Natural killer cell treated with Interleukin-12 subunit alpha and Interleukin-12 subunit beta and Interleukin-15 and Interleukin-18, amount 100 ng/mL, for 72 hours (primary cell): Measurements from ENCODE around the gene ADIPOR2. TPM values are rescaled to one million over a fixed set of nuclear protein-coding genes. Genes with fewer than 3 reads are reported as not detected.
"Not testable (repeated sequence)": the region's sequence is repeated elsewhere in the genome, so short reads cannot be mapped to it uniquely, and the experiment has no call there.

Experiments
- ATAC-seq, 2 donors: fragments of 150-1000 bp; cut with Tn5 transposase in 1 of 2; sonication (Bioruptor Pico), chemical (Tn5 transposase) in 1 of 2; 2 replicates each; pipeline ENCODE4 v1.10.0; 2021
- DNase-seq: peaks from one replicate; pipeline ENCODE4 v3.0.0; 2022; ENCODE audit warnings: low spot score
- H3K27ac Mint-ChIP-seq, 2 donors: 1 replicate in 1 of 2; 2 replicates in 1 of 2; pipeline ENCODE4 v1.8.0; 2022; ENCODE audit warnings: mixed read lengths in 2 of 2, mild to moderate bottlenecking in 1 of 2, moderate library complexity in 1 of 2
- H3K27me3 Mint-ChIP-seq, 2 donors: 1 replicate in 1 of 2; 2 replicates in 1 of 2; pipeline ENCODE4 v1.8.0; 2022; ENCODE audit warnings: mixed read lengths in 2 of 2
- H3K36me3 Mint-ChIP-seq: one replicate; pipeline ENCODE4 v1.8.0; 2022; ENCODE audit warnings: mixed read lengths
- H3K4me1 Mint-ChIP-seq, 2 donors: 1 replicate in 1 of 2; 2 replicates in 1 of 2; pipeline ENCODE4 v1.8.0; 2022; ENCODE audit warnings: low read depth in 2 of 2, mixed read lengths in 2 of 2, mild to moderate bottlenecking in 1 of 2
- H3K4me3 Mint-ChIP-seq: one replicate; pipeline ENCODE4 v1.8.0; 2022; ENCODE audit warnings: mixed read lengths
- H3K9me3 Mint-ChIP-seq: 2 replicates; pipeline ENCODE4 v1.8.0; 2022; ENCODE audit warnings: mixed read lengths
- total RNA-seq, 2 donors: library from RNA; stranded (reverse); gene quantifications; one replicate each; pipeline ENCODE4 v1.2.3, GENCODE V29; 2022

Gene ADIPOR2
- total RNA-seq, 2 donors from 2014 or later: 72.5 to 74.5 TPM

DNA sequence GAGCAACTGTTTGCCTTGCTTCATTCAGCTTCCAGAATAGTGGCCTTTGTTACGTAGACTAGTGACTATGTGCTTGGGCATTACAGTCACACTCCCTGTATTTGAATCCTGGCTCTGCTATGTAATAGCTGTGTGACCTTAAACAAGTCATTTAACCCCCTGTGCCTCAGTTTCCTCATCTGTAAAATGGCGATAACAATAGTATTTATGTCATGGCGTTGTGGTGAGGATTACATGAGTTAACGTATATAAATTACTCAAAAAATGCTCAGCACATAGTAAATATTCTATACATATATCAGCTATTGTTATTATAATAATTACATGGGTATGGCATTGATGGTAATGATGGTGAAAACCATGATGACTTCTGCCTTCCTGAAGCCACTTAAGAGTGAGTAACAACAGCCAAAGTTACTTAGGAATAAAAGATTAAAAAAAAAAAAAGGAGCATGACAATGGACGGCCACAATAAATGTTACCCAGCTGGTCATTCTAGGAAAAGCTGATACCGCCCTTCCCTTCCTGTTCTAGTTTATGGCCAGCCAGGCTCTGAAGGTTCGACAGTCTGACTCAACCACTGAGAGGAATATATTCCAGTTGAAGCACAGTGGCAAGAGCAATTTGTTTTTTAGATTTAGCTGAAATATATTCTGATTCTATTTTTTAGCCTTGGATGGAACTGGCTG, 9.9 kb upstream of the ADIPOR2 start:
- DNase-seq (no peak), ATAC-seq (no peak)
- Mint-ChIP-seq H3K9me3 (no peaks in the 10 kb centered on the region), H3K27ac (no peak overlapping the region), H3K4me1 (no peaks in the 10 kb centered on the region), H3K4me3 (no peak overlapping the region), H3K36me3 (no peaks in the 10 kb centered on the region), H3K27me3 (peaks cover 0 to under 1% of the 10 kb centered on the region in 2 donors)

GRCh38 chr12:1681493-1681807, 9.4 kb upstream of the ADIPOR2 start:
- no peaks in the 10 kb centered on the region for H3K9me3 Mint-ChIP-seq
- H3K27me3 Mint-ChIP-seq: peaks cover 0 to 3% of the 10 kb centered on the region in 2 donors
- ATAC-seq (no peak), DNase-seq (no peak)
- H3K27ac Mint-ChIP-seq: no peak overlapping the region
- no peaks in the 10 kb centered on the region for H3K4me1 Mint-ChIP-seq
- H3K36me3 Mint-ChIP-seq: no peaks in the 10 kb centered on the region
- H3K4me3 Mint-ChIP-seq: no peak overlapping the region

- Mint-ChIP-seq H3K9me3 (no peaks in the 10 kb centered on the region), H3K36me3 (no peaks in the 10 kb centered on the region), H3K4me3 (peak overlapping the region; percentile 9), H3K27me3 (peaks cover 0 to 3% of the 10 kb centered on the region in 2 donors), H3K4me1 (peaks cover 18 to 24% of the 10 kb centered on the region in 2 donors), H3K27ac (peak overlapping the region in 1 of 2 donors; percentile 59)
- DNase-seq (no peak), ATAC-seq (no peak)
These were observed 2.7 kb upstream of the ADIPOR2 start for GRCh38 chr12:1688086-1688710.

- Mint-ChIP-seq H3K4me3 (peak overlapping the region; percentile 94), H3K27me3 (no peaks in the 10 kb centered on the region), H3K36me3 (no peaks in the 10 kb centered on the region), H3K27ac (peak overlapping the region; percentile 79 to 99), H3K9me3 (no peaks in the 10 kb centered on the region), H3K4me1 (peaks cover 28 to 32% of the 10 kb centered on the region in 2 donors)
- ATAC-seq: peak; percentile 60 to 69
- DNase-seq: peak; percentile 73
These were observed 495 bp downstream of the ADIPOR2 start for GRCh38 chr12:1691123-1692007.

DNA sequence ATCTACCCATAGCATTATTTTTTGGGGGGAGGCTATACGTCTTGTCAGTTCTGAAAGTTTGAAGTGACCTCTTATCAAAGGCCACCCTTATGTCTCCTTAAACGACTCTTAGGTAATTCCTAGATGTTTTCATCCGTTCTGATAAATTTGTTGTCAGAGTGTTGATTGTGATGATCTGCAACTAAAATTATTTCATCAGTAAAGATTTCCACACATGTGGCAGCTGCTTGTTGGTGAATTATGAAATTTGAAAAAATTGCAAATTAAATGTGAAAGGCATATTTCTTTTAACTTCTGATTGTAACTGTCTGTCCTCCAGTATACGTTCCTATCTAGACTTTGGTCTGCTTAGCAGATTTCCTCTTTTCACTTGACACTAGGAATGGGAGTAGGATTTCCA, 1.4 kb downstream of the ADIPOR2 start:
- Mint-ChIP-seq H3K4me3 (peak overlapping the region; percentile 94), H3K27ac (peak overlapping the region; percentile 79 to 99), H3K4me1 (peaks cover 35 to 40% of the 10 kb centered on the region in 2 donors), H3K27me3 (no peaks in the 10 kb centered on the region), H3K9me3 (no peaks in the 10 kb centered on the region), H3K36me3 (no peaks in the 10 kb centered on the region)
- ATAC-seq (no peak), DNase-seq (no peak)

GRCh38 chr12:1692895-1693610, 2.2 kb downstream of the ADIPOR2 start:
- DNase-seq: no peak
- no peaks in the 10 kb centered on the region for H3K36me3 Mint-ChIP-seq
- H3K4me3 Mint-ChIP-seq: no peak overlapping the region
- peaks cover 39 to 44% of the 10 kb centered on the region in 2 donors for H3K4me1 Mint-ChIP-seq
- no peaks in the 10 kb centered on the region for H3K27me3 Mint-ChIP-seq
- H3K27ac Mint-ChIP-seq: peak overlapping the region in 1 of 2 donors; percentile 99
- no peaks in the 10 kb centered on the region for H3K9me3 Mint-ChIP-seq
- no peak for ATAC-seq

DNA sequence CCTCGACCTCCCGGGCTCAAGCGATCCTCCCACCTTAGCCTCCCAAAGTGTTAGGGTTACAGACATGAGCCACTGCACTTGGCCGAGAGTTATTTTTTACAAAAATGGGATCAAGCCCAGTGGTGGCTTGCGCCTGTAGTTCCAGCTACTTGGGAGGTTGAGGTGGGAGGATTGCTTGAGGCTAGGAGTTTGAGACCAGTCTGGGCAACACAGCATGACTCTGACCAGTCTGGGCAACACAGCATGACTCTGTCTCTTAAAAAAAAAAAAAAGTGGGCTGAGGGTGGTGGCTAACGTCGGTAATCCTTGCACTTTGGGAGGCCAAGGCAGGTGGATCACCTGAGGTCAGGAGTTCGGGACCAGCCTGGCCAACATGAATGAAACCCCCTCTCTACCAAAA, 4.2 kb downstream of the ADIPOR2 start:
- H3K27ac Mint-ChIP-seq, H3K36me3 Mint-ChIP-seq, H3K27me3 Mint-ChIP-seq, DNase-seq, ATAC-seq, H3K4me3 Mint-ChIP-seq, H3K9me3 Mint-ChIP-seq: not testable (repeated sequence)
- H3K4me1 Mint-ChIP-seq: peaks cover 45 to 47% of the 10 kb centered on the region in 2 donors

GRCh38 chr12:1695886-1696670, 5.2 kb downstream of the ADIPOR2 start:
- Mint-ChIP-seq H3K4me3 (no peak overlapping the region), H3K36me3 (no peaks in the 10 kb centered on the region), H3K9me3 (no peaks in the 10 kb centered on the region), H3K27ac (peak overlapping the region in 1 of 2 donors; percentile 64), H3K27me3 (no peaks in the 10 kb centered on the region), H3K4me1 (peaks cover 40% of the 10 kb centered on the region in 2 donors)
- DNase-seq (no peak), ATAC-seq (no peak)

DNA sequence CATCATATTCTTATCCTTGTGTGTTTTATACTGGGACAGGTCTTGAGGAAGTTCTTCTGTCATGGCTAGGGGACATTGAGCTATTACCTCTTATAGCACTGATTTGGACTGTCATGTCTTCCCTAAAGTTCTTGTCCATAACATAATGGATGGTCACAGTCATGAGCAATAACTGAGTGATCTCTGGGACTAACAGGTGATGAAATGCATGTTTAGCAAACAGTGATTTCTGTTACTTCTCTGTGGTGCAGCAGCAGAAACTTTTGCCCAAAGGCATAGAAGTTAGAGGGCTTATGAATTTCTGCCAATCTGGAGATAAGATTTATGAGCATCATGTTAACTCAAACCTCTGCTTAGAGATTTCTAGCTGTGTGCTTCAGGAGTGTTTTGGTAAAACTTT, 5.9 kb downstream of the ADIPOR2 start:
- ATAC-seq (no peak), DNase-seq (no peak)
- H3K4me3 Mint-ChIP-seq: no peak overlapping the region
- H3K27ac Mint-ChIP-seq: peak overlapping the region in 1 of 2 donors; percentile 64
- H3K27me3 Mint-ChIP-seq: no peaks in the 10 kb centered on the region
- H3K4me1 Mint-ChIP-seq: peaks cover 34 to 39% of the 10 kb centered on the region in 2 donors
- H3K9me3 Mint-ChIP-seq: no peaks in the 10 kb centered on the region
- no peaks in the 10 kb centered on the region for H3K36me3 Mint-ChIP-seq

DNA sequence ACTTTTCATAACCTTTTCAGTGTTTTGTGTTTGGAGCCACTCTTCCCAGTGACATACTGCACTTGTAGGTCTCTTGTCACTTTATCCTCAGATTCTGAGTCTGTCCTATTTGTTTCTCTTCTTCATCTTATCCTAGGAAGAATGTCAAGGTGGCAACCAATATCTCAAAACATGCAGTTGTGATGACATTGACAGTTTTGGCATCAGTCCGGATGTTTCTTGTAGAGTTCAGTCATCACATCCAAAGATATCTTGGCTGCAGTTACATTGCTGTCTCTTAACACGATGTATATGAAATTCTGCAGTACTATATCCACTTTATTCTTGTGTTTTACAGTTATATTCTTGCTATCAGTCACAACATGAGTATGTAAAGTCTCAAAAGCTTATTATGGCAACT, 6.4 kb downstream of the ADIPOR2 start:
- peaks cover 34 to 38% of the 10 kb centered on the region in 2 donors for H3K4me1 Mint-ChIP-seq
- H3K9me3 Mint-ChIP-seq: no peaks in the 10 kb centered on the region
- ATAC-seq (no peak), DNase-seq (no peak)
- H3K4me3 Mint-ChIP-seq: no peak overlapping the region
- H3K36me3 Mint-ChIP-seq: no peaks in the 10 kb centered on the region
- no peaks in the 10 kb centered on the region for H3K27me3 Mint-ChIP-seq
- peak overlapping the region in 1 of 2 donors; percentile 29 for H3K27ac Mint-ChIP-seq

DNA sequence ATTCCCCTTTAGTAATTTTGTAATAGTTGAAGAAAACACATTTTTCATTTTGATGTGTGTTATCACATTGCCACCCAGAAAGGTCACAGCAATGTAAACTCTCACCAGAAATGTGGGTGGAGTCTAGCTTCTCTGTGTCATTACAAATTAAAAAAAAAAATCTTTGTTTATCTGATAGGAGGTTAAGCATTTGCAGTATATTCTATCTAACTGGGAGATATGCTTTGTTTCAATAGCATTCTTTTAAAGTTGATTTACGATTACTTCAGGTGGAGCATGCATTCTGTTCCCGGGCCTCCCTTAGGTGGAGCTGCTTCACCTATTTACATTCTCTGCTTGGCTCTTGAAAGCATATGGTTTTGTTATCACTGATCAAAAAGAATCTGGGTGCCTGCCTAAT, 7.8 kb downstream of the ADIPOR2 start:
- H3K9me3 Mint-ChIP-seq: no peaks in the 10 kb centered on the region
- H3K4me1 Mint-ChIP-seq: peaks cover 31 to 34% of the 10 kb centered on the region in 2 donors
- ATAC-seq: no peak
- no peak overlapping the region for H3K4me3 Mint-ChIP-seq
- no peaks in the 10 kb centered on the region for H3K27me3 Mint-ChIP-seq
- H3K36me3 Mint-ChIP-seq: no peaks in the 10 kb centered on the region
- no peak for DNase-seq
- H3K27ac Mint-ChIP-seq: no peak overlapping the region

DNA sequence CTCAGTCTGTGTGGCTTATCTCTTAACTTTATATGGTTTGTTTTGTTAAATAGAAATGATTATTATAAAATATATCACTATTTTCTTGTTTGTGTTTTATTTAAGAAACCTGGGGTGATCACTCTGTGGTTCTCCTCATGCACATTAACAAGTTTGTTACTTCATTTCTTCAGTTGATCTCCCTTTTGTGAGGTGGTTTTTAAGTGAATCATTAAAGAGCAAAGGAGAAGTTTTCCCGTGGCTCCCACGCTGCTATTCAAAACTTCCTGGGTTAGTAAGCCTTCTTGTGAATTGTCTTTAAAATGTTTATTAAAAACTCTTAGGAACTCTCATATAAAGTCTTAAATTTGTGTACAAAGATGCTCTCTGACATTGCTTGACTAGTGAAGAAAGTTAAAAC, 11.8 kb downstream of the ADIPOR2 start:
- DNase-seq: no peak
- Mint-ChIP-seq H3K27me3 (no peaks in the 10 kb centered on the region), H3K9me3 (no peaks in the 10 kb centered on the region), H3K4me1 (peaks cover 28 to 38% of the 10 kb centered on the region in 2 donors), H3K27ac (no peak overlapping the region), H3K36me3 (no peaks in the 10 kb centered on the region), H3K4me3 (no peak overlapping the region)
- ATAC-seq: no peak
